OCI-LY3 (cell line): ENCODE data around the gene ZFYVE28.

Experiments used
- H2AFZ ChIP-seq: fragments of 200-600, 300-600 bp; shearing (Covaris generic); 2 replicates; pipeline ENCODE4 v1.6.0; 2014; ENCODE audit warnings: antibody characterized with exemption, low read depth, low read length
- H3K27ac ChIP-seq: fragments of 200-600, 300-600 bp; sonication (generic); 2 replicates; pipeline ENCODE4 v1.5.1; 2014; ENCODE audit warnings: mild to moderate bottlenecking, low read length, moderate library complexity, mixed read lengths
- H3K27me3 ChIP-seq: fragments of 200-600, 300-600 bp; sonication (generic); 2 replicates; pipeline ENCODE4 v1.6.1; 2014; ENCODE audit warnings: low read depth, low read length, mixed read lengths
- H3K36me3 ChIP-seq: fragments of 200-600, 300-600 bp; sonication (generic); replicated peaks from 2 replicates; pipeline ENCODE3; 2014; ENCODE audit warnings: low read depth, low read length, mixed read lengths
- H3K4me1 ChIP-seq: fragments of 300-600, 200-600 bp; sonication (generic); 2 replicates; pipeline ENCODE4 v1.6.1; 2014; ENCODE audit warnings: low read length, mixed read lengths
- H3K4me2 ChIP-seq: fragments of 200-600, 300-600 bp; sonication (generic); 2 replicates; pipeline ENCODE4 v1.6.1; 2014; ENCODE audit warnings: low read length, mixed read lengths
- H3K4me3 ChIP-seq: fragments of 300-600, 200-600 bp; sonication (generic); 2 replicates; pipeline ENCODE4 v1.5.1; 2014; ENCODE audit warnings: antibody characterized with exemption, mild to moderate bottlenecking, low read length, moderate library complexity
- H3K79me2 ChIP-seq: fragments of 300-600, 200-600 bp; shearing (Covaris generic); 2 replicates; pipeline ENCODE4 v1.6.1; 2014; ENCODE audit warnings: mild to moderate bottlenecking, low read length, mixed read lengths
- H3K9ac ChIP-seq: fragments of 300-600, 200-600 bp; shearing (Covaris generic); 2 replicates; pipeline ENCODE4 v1.6.0; 2014; ENCODE audit warnings: mild to moderate bottlenecking, low read length, moderate library complexity
- H3K9me3 ChIP-seq: fragments of 200-600, 300-600 bp; shearing (Covaris generic); 2 replicates; pipeline ENCODE4 v1.6.1; 2014; ENCODE audit warnings: low read length, mixed read lengths; ENCODE audit not compliant: insufficient read depth
- H4K20me1 ChIP-seq: fragments of 200-600, 300-600 bp; sonication (generic); 2 replicates; pipeline ENCODE4 v1.6.1; 2016; ENCODE audit warnings: low read length, mixed read lengths; ENCODE audit not compliant: insufficient read depth
- CTCF ChIP-seq: fragments of 200-600, 300-600 bp; sonication (generic); IDR thresholded peaks from 2 replicates; pipeline ENCODE4 v1.5.1; 2014; ENCODE audit warnings: antibody characterized with exemption, low read length, low read depth
- EZH2phosphoT487 ChIP-seq: fragments of 200-600 bp; shearing (Covaris generic); IDR thresholded peaks from 2 replicates; pipeline ENCODE4 v1.6.1; 2018; ENCODE audit warnings: antibody characterized with exemption, mixed run types, low read depth

The ZFYVE28 gene

GRCh38 chr4:2252530-2253091 is 165.8 kb downstream of the ZFYVE28 start:
- H3K4me2 ChIP-seq: no peak overlapping the region
- no peaks in the 10 kb centered on the region for H3K27me3 ChIP-seq
- no peaks in the 10 kb centered on the region for H3K79me2 ChIP-seq
- H3K36me3 ChIP-seq: no peaks in the 10 kb centered on the region
- H3K4me3 ChIP-seq: no peak overlapping the region
- peaks cover 5% of the 10 kb centered on the region; the same call in 1 of the 2 replicates for H3K4me1 ChIP-seq
- no peak overlapping the region for H3K27ac ChIP-seq
- H2AFZ ChIP-seq: no peak overlapping the region
- no peaks in the 10 kb centered on the region for H4K20me1 ChIP-seq
- TF ChIP-seq EZH2phosphoT487 (no peak), CTCF (no peak)
- H3K9ac ChIP-seq: no peak overlapping the region
- no peaks in the 10 kb centered on the region for H3K9me3 ChIP-seq

- Histone ChIP-seq H3K9ac (no peak overlapping the region), H3K9me3 (no peaks in the 10 kb centered on the region), H3K4me2 (no peak overlapping the region), H3K4me3 (no peak overlapping the region), H2AFZ (no peak overlapping the region), H3K4me1 (peaks cover 4% of the 10 kb centered on the region; the same call in 1 of the 2 replicates), H3K27ac (no peak overlapping the region), H3K79me2 (no peaks in the 10 kb centered on the region), H4K20me1 (no peaks in the 10 kb centered on the region), H3K36me3 (no peaks in the 10 kb centered on the region), H3K27me3 (no peaks in the 10 kb centered on the region)
- TF ChIP-seq CTCF: no peak
- no peak for TF ChIP-seq EZH2phosphoT487
Measured at GRCh38 chr4:2251795-2252529, 166.5 kb downstream of the ZFYVE28 start.

- no peaks in the 10 kb centered on the region for H3K36me3 ChIP-seq
- H3K9ac ChIP-seq: no peak overlapping the region
Measured at GRCh38 chr4:2251073-2251794, 167.2 kb downstream of the ZFYVE28 start.

More at GRCh38 chr4:2251073-2251794, 167.2 kb downstream of the ZFYVE28 start:
- Histone ChIP-seq H3K79me2 (no peaks in the 10 kb centered on the region), H3K4me1 (no peaks in the 10 kb centered on the region), H3K27ac (no peak overlapping the region), H3K27me3 (no peaks in the 10 kb centered on the region), H2AFZ (no peak overlapping the region), H3K9me3 (no peaks in the 10 kb centered on the region), H3K4me2 (no peak overlapping the region), H3K4me3 (no peak overlapping the region), H4K20me1 (no peaks in the 10 kb centered on the region)
- TF ChIP-seq EZH2phosphoT487 (no peak), CTCF (no peak)
